Measurements from ENCODE around the gene ANKRD12.

GRCh38 chr18:9156604-9157249 is 20.1 kb downstream of the ANKRD12 start:
- TF ChIP-seq CTCF (IDR thresholded peaks at IDR 0.05) = no peak
- no peak for TF ChIP-seq POLR2A (IDR thresholded peaks at IDR 0.05)
- no peak for TF ChIP-seq POLR2AphosphoS5 (IDR thresholded peaks at IDR 0.05)

All from breast epithelium (tissue), 3 donors.